AG09319 (cell line): ENCODE data around the gene STX12.

ENCODE experiments used
- DNase-seq: peaks from one replicate; pipeline ENCODE4 v3.0.0-alpha.2; 2010; ENCODE audit warnings: low read depth; ENCODE audit errors: extremely low read depth
- CTCF ChIP-seq: IDR thresholded peaks from 2 replicates; pipeline ENCODE4 v1.5.1; 2011; ENCODE audit warnings: low read depth, mild to moderate bottlenecking, inconsistent platforms, low read length, moderate library complexity

Gene STX12

GRCh38 chr1:27872802-27873551, 100.0 kb downstream of the STX12 start:
- no peak for TF ChIP-seq CTCF
- DNase-seq = no peak

- DNase-seq = no peak
- no peak for TF ChIP-seq CTCF
Measured at GRCh38 chr1:27873671-27874384, 100.8 kb downstream of the STX12 start.
